Measurements from ENCODE around the gene CDC42EP4.

Gene CDC42EP4

DNA sequence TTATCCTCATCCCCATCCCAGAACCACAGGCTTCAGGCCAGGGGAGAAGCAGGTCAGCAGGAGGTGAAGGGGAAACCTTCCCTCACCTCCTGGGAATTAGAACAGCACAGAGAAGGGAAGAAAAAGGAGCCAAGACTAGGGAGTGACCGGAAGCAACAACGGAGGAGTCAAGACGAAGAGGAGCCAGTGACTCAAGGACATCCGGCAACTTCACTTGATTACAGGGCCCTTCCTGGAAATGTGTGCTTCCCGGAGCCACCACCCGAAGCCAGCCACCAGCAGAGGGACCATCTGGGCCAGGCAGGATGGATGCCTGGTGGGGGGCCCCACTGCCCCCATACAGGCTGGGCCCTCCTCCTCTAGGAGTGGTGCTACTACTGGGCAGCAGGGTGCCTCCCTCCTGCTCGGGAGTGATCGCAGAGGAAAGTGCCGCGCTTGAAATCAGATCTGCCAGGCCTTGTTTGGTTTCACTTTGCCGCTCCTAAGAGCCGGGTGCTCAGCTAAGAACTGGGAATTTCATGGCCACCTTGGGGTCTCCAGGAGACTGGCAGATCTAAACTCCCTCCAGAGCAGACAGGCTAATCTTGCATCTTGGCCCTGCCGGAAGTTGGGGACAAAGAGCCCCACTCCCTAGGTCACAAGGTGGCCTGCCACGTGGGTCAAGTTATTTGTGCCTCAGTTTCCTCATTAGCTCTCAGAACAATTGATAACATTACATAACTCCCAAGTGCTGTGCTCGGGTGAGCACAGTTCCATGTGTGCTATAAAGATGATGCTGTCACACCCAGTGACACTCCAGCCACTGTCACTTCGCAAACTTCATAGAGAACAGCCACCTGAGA lies 6.6 kb downstream of the CDC42EP4 start:
- Mint-ChIP-seq H3K36me3 (ENCODE audit: low read depth) (no peaks in the 10 kb centered on the region), H3K4me3 (no peak overlapping the region), H3K27ac (no peak overlapping the region), H3K27me3 (peaks cover 11% of the 10 kb centered on the region), H3K9me3 (no peaks in the 10 kb centered on the region), H3K4me1 (ENCODE audit: low read depth) (peaks cover 9% of the 10 kb centered on the region)

DNA sequence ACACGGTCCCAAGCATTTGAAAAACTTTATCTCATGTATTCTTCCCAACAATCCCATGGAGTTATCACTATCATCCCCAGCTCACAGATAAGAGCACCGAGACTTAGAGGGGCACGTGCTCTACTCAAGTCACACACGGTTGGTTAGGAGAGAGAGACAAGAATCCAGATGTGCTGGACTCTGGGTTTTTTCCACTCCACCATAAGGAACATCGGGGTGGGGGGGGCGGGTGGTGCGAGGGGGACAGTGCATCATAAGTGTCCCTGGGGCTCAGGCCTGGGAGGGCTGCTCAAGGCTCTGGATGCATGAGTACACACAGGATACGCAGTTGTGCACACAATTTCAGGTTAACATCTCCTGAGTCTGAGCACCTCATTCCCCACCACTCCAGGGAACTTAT lies 7.4 kb downstream of the CDC42EP4 start:
- no peak overlapping the region for H3K4me3 Mint-ChIP-seq
- peaks cover 2% of the 10 kb centered on the region for H3K4me1 Mint-ChIP-seq (ENCODE audit: low read depth)
- no peaks in the 10 kb centered on the region for H3K9me3 Mint-ChIP-seq
- no peaks in the 10 kb centered on the region for H3K36me3 Mint-ChIP-seq (ENCODE audit: low read depth)
- no peak overlapping the region for H3K27ac Mint-ChIP-seq
- H3K27me3 Mint-ChIP-seq, result peaks cover 10% of the 10 kb centered on the region

DNA sequence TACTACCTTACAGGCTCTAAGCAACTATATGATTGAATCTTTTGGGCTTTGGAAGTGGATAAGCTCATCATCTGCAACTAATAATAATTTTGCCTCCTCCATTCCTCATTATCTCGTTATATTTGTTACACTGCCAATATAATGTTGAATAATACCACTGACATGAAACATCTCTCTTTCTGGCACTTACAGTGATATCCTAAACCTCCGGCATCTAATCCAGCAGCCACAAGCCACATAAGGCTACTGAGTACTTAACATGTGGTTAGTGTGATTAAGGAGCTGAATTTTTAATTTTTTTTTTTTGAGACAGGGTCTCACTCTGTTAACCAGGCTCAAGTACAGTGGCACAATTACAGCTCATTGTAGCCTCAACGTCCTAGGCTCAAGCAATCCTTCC lies 9.6 kb downstream of the CDC42EP4 start:
- Mint-ChIP-seq H3K36me3 (ENCODE audit: low read depth) (no peaks in the 10 kb centered on the region), H3K27ac (no peak overlapping the region), H3K9me3 (no peaks in the 10 kb centered on the region), H3K4me1 (ENCODE audit: low read depth) (no peaks in the 10 kb centered on the region), H3K4me3 (no peak overlapping the region), H3K27me3 (peaks cover 10% of the 10 kb centered on the region)

DNA sequence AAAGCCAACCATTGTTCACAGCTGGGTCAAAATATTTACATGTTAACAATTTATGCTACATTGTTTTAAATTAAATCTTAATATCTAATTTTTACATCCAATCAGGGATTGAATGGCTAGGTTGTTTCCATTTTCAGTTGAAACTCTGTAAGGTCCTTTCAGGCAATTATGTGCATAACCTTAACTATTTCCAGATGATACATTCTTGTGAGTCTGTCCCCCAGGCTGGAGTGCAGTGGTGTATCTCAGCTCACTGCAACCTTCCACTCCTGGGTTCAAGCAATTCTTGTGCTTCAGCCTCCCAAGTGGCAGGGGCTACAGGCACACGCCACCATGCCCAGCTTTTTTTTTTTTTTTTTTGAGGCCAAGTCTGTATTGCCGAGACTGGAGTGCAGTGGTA lies 10.4 kb downstream of the CDC42EP4 start:
- Mint-ChIP-seq H3K27ac (no peak overlapping the region), H3K36me3 (ENCODE audit: low read depth) (no peaks in the 10 kb centered on the region)

DNA sequence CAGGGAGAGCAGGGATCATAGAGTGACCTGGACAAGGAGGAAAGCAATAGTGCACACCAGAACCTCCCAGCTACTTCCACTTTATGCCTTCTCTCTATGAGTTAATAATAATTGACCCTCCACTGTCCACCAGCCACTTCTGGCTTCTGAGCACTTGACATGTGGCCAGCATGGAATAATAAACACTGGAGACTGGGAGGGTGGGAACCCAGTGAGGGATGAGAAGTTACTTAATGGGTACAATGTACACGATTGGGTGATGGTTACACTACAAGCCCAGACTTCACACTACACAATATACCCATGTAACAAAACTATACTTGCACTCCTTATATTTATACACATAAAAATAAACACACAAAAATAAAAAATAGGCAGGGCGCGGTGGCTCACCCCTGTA lies 11.4 kb downstream of the CDC42EP4 start:
- H3K27ac Mint-ChIP-seq, result no peak overlapping the region
- no peak overlapping the region for H3K4me3 Mint-ChIP-seq

More for the DNA sequence above, 10.4 kb downstream of the CDC42EP4 start:
- Mint-ChIP-seq H3K4me1 (ENCODE audit: low read depth) (no peaks in the 10 kb centered on the region), H3K4me3 (no peak overlapping the region), H3K9me3 (no peaks in the 10 kb centered on the region), H3K27me3 (peaks cover 10% of the 10 kb centered on the region)

DNA sequence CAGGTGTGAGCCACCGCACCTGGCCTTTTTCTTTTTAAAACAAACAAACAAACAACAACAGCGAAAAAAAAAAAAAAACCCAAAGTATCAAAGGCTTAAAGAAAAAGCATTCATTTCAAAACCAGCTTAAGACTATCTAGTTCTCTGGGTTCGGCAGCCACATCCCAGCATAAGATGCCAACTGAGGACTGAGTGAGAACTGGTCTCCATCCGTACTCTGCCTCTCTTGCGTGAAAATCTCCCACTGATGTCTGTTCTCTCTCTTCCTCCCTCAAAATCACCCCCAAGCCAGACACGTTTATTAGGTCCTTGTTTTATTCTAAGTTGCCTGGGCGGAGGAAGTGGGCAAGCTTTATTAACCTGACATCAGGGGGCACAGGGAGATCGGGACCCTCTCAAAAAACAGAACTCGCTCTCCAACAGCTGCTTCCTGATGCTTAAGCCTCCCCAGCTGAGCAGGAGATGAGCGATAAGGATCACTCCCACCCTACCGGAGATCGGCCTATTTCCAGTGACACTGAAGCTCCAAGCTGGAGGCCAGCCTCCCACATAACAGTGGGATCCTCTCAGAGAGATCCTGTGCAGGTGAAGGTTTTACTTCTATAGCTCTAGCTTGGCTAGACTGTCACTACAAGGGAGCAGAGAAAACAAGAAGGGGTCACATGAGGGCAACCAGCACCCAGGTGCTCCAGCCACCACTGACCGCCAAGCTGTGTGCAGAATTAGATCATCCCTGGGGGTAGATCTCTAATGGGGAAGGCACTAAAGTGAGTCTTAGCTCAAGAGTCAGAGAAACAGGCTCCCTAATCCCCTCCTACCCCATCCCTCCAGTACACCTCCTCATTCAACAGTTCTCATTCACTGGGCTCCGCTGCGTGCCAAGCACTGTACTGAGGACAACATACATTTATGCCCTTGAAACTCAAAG lies 13.6 kb downstream of the CDC42EP4 start:
- H3K4me1 Mint-ChIP-seq (ENCODE audit: low read depth), result no peaks in the 10 kb centered on the region
- no peaks in the 10 kb centered on the region for H3K27me3 Mint-ChIP-seq
- no peak overlapping the region for H3K4me3 Mint-ChIP-seq
- H3K36me3 Mint-ChIP-seq (ENCODE audit: low read depth), result no peaks in the 10 kb centered on the region
- H3K27ac Mint-ChIP-seq, result no peak overlapping the region
- H3K9me3 Mint-ChIP-seq, result no peaks in the 10 kb centered on the region

More for the DNA sequence above, 11.4 kb downstream of the CDC42EP4 start:
- H3K9me3 Mint-ChIP-seq, result no peaks in the 10 kb centered on the region
- H3K36me3 Mint-ChIP-seq (ENCODE audit: low read depth), result no peaks in the 10 kb centered on the region
- no peaks in the 10 kb centered on the region for H3K4me1 Mint-ChIP-seq (ENCODE audit: low read depth)
- H3K27me3 Mint-ChIP-seq, result peaks cover 10% of the 10 kb centered on the region

DNA sequence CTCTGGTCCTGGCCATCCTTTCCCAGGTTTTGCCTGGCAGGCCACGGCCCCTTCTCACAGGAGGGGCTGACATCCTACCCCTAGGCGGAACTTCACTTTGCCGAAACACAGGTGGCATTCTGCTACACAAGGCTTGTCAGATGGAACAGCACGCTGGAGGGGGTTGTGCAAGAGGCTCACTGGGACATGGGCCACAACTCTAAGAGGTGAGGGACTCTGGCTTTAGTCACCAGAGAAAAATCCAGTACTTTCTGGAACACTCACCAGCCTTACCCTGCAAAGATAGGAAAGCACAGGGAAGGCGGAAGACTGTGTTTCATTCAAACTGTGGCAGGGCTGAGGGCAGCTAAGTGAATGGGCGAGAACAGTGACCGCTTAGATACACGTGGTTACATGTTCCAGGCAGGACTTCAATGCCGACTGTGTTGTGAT lies 18.3 kb downstream of the CDC42EP4 start:
- Mint-ChIP-seq H3K36me3 (ENCODE audit: low read depth) (no peaks in the 10 kb centered on the region), H3K9me3 (no peaks in the 10 kb centered on the region), H3K4me3 (no peak overlapping the region), H3K27ac (no peak overlapping the region), H3K4me1 (ENCODE audit: low read depth) (peaks cover 19% of the 10 kb centered on the region), H3K27me3 (no peaks in the 10 kb centered on the region)

DNA sequence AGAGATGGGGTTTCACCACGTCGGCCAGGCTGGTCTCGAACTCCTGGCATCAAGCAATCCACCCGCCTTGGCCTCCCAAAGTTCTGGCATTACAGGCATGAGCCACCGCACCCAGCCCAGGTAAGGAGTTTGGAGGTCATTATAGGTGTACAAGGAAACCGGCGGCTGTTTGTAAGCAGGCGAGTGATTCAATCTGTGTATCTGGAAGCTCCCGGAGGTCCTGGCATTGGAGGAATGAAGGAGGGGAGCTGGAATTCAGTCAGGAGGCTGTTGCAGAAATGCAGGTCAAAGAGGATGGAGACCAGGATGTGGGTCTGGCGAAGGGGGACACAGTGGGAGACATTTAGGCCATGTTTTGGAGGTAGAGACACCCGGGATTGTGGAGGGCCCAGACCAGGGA lies 18.8 kb downstream of the CDC42EP4 start:
- no peaks in the 10 kb centered on the region for H3K36me3 Mint-ChIP-seq (ENCODE audit: low read depth)
- no peak overlapping the region for H3K27ac Mint-ChIP-seq
- no peak overlapping the region for H3K4me3 Mint-ChIP-seq

DNA sequence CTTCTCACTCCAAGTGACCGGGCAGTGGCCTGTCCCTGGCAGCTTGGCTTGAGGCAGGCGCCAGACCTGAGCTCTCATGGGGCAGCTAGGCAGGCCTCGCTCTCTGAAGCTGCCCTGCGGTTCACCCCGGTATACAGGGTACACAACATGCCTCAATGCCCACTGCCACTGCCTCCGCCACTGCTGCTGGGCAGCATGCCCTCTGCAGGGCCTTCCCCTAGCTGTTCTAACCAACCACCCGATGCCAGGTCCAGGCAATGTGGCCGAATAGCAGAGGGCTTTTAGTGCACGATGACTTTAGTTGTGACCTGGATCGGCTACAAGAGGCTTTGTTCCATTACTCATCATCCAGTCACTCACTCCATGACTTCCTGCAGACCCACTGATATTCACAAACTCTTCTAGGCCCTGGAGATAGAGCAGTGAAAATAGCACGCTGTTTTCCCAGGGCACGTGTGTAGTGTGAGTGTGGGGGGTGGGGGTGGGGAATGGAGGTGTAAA lies 19.7 kb downstream of the CDC42EP4 start:
- Mint-ChIP-seq H3K27ac (no peak overlapping the region), H3K36me3 (ENCODE audit: low read depth) (no peaks in the 10 kb centered on the region), H3K27me3 (no peaks in the 10 kb centered on the region), H3K9me3 (no peaks in the 10 kb centered on the region), H3K4me1 (ENCODE audit: low read depth) (peaks cover 19% of the 10 kb centered on the region), H3K4me3 (no peak overlapping the region)

More for the DNA sequence above, 18.8 kb downstream of the CDC42EP4 start:
- Mint-ChIP-seq H3K9me3 (no peaks in the 10 kb centered on the region), H3K4me1 (ENCODE audit: low read depth) (peaks cover 19% of the 10 kb centered on the region), H3K27me3 (no peaks in the 10 kb centered on the region)

DNA sequence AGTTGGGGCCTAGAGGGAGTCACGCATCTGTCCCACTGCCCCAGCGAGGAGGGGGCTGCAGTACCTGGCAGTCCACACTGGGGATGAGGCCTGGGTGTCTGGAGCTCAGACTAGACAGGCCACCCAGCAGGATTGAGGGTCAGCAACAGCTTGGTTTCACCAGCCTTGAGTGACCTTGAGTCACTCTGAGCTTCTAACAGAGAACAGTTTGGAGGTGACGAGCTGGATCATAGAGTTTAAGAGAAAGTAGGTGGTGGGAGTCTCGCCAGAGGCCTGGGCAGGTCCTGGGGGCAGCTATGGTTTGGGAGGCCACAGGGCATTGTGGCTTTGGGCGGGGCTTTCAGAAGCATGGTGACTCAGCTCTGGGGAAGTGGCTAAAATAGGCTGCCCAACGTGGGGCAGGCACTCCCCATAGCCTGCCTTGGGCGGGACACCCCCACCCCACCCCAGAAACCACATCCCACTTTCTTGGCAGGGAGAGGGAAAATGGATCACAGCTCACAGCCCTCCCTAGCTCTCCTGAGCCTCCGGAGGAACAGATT lies 20.5 kb downstream of the CDC42EP4 start:
- H3K4me3 Mint-ChIP-seq, result no peak overlapping the region
- H3K9me3 Mint-ChIP-seq, result no peaks in the 10 kb centered on the region
- H3K27ac Mint-ChIP-seq, result peak overlapping the region; percentile 49
- no peaks in the 10 kb centered on the region for H3K36me3 Mint-ChIP-seq (ENCODE audit: low read depth)
- H3K27me3 Mint-ChIP-seq, result no peaks in the 10 kb centered on the region
- peaks cover 19% of the 10 kb centered on the region for H3K4me1 Mint-ChIP-seq (ENCODE audit: low read depth)

DNA sequence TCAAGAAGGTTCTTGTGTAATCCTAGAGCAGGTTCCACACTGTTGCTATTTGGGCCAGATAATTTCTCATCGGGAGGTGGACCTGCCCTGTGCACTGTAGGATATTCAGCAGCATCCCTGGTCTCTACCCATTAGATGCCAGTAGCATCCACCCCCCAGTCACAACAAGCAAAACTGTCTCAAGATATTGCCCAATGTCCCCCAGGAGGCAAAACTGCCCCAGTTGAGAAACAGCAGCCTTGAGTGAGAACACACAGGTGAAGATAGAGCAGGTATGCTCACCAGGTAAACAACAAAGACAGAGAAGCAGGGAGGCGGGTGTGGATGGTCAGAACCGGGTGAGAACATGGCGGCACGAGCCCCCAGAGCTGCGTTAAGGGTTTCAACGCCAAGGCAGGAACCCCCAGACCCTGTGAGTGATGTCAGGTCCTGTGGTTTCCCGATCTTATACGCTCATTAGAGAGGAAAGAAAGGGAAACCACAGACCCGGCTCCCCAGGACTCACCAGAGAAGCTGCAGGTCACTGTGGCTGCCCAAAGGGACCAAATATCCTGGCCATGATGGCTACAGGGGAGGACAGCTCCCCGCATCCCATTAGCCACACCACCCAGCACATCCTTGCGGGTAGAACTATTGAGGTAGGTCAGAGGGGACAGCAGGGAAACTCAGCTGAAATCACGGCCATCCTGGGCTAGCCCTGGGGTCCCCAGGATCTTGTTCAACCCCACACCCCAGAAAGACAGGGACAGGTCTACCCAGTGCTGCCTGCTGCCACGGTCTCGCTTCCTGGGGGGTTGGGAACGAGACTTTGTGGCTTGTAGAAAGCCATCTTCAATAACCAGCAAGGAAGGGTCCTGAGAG lies 21.2 kb downstream of the CDC42EP4 start:
- Mint-ChIP-seq H3K27ac (no peak overlapping the region), H3K4me3 (no peak overlapping the region), H3K27me3 (no peaks in the 10 kb centered on the region), H3K4me1 (ENCODE audit: low read depth) (peaks cover 19% of the 10 kb centered on the region), H3K9me3 (no peaks in the 10 kb centered on the region), H3K36me3 (ENCODE audit: low read depth) (no peaks in the 10 kb centered on the region)

DNA sequence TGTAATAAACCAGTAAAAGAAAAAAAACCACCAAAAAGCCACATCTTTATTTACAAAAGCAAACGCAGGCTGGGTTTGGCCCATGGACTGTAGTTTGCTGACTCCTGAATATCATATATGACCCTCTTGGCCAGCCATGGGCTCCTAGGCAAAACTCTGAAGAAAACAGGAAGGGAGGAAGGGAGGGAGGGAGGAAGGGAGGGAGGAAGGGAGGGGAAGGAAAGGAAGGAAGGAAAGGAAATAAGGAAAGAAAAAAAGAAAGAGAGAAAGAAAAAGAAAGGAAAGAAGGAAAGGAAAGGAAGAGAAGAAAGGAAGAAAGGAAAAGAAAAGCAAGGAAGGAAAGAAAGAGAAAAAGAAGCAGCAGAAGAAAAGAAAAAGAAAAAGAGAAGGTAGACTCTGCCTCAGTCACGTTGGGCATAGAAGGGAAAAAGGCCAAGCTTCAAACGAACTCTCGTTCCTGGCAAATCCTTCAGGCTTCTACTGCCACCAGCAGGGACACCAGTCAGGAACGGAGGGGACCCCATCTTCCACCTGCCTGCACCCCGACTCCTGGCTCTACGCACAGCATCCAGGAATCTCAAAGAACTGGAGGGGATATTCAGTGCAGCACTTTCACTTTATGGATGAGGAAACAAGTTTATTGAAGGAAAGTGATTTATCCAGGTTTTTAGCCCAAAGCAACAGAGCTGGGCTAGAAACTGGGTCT lies 22.1 kb downstream of the CDC42EP4 start:
- Mint-ChIP-seq H3K36me3 (ENCODE audit: low read depth) (no peaks in the 10 kb centered on the region), H3K9me3 (no peaks in the 10 kb centered on the region), H3K4me3 (no peak overlapping the region), H3K4me1 (ENCODE audit: low read depth) (peaks cover 19% of the 10 kb centered on the region), H3K27me3 (no peaks in the 10 kb centered on the region), H3K27ac (no peak overlapping the region)

DNA sequence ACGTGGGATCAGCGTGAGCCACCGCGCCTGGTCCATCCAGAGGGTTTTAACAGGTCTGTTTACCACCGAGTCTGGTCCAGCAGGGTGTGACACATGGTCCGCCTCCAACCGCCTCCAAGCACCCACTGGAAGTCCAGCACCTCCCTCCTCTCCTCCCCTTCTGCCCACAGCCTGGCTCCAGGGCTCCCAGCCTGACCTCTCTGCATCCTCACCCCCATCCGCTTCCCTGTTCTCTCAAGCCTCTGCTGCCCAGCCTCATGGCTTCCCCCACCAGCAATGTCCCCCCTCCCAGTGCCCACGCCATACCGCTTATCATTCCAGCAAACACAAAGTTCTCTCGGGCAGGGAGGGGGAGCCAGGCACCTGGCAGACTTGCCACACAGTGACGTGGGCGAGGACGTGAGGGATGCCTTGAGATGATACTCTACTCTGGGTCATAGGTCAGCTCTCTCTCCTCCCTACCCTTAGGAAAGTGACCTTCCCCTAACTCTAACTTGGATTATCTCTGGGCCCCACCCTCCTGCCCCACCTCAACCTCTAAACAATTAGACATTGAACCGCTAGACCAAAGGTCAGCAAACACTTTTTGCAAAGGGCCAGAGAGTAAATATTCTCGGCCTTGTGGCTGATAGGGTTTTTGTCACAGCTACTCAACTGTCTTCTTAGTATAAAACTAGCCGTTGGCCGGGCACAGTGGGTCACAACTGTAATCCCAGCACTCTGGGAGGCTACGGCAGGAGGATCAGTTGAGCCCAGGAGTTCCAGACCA lies 23.1 kb downstream of the CDC42EP4 start:
- Mint-ChIP-seq H3K4me1 (ENCODE audit: low read depth) (peaks cover 19% of the 10 kb centered on the region), H3K27ac (no peak overlapping the region), H3K27me3 (no peaks in the 10 kb centered on the region)

More for the DNA sequence above, 23.1 kb downstream of the CDC42EP4 start:
- Mint-ChIP-seq H3K9me3 (no peaks in the 10 kb centered on the region), H3K36me3 (ENCODE audit: low read depth) (no peaks in the 10 kb centered on the region), H3K4me3 (no peak overlapping the region)

Measured in stimulated activated naive CD8-positive, alpha-beta T cell treated with anti-CD3 and anti-CD28 coated beads, Interleukin-15, Interleukin-2, amounts not matched to agents 100 ng/mL and 50 ng/mL, for 24 hours (primary cell).